ENCODE data around the gene SMIM38. TPM values are rescaled to one million over a fixed set of nuclear protein-coding genes. Genes with fewer than 3 reads are reported as not detected.
A peak's percentile ranks its signal among the peaks of the same experiment; 100 is the strongest.

SMIM38 gene
- total RNA-seq (2021): 0.09 and 0.13 TPM in 2 replicates
- long read RNA-seq: 0 reads

DNA sequence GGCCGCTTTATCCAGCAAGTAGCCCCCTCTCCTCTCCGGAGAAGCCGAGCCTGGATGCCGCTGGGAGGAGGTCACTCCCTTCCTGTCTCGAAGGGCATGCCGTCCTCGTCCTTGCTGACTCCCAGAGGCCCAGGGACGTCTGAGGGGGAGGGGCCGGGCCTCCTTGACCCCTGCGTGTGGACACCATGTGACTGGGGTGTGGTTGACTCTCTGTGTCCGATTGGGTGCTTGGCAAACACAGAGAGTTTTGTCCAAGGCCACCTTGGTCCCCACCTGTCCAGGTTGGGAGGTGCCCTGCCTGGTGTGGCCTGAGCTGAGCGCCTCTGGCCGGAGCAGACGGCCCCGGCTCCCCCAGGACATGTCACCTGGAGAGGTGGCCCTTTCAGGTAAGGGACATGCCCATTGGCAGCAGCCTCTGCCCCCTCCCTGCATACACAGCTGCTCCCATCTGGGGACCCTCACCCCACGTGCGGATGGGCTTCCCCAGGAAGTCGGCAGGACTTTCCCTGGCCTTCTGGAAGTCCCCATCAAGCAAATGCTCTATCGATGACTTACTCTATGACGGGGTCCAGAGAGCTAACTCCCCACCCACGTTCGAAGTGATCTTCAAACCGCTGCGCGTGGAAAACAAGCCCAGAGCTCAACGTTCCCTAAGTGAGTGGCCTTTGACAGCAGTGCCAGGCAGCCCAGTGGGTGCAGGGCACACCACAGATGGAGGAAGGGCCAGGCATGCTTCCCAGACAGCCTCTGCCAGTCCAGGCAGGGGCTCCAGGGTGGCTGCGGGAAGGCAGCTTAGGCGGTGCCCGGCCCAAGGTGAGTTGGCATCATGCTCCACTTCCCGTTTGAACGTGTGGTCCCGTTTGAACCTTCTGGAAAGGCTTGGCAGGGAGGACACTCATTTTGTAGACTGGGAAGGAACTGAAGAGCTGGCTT lies at the start of gene SMIM38:
Gene SMIM38 (plus strand): TSS at position 634 of the 933 bp plus-strand sequence. CDS start 1,912 bp downstream, outside the sequence.
- Mint-ChIP-seq H3K4me3 (no peak within 1 kb of the TSS), H3K27ac (peak within 1 kb of the TSS in 1 of 3 experiments; percentile 86; a peak in 2 of 7 replicates), H3K27me3 (ENCODE audit: low read depth) (peaks cover 9% of the 10 kb centered on the region), H3K36me3 (ENCODE audit: insufficient read depth in 1 of 3, low read depth in 3 of 3) (peaks cover 0 to 4% (median 0%) of the 10 kb centered on the region in 3 experiments; a peak in 2 of 7 replicates), H3K9me3 (peaks cover under 1% of the 10 kb centered on the region in 2 experiments; a peak in 3 of 5 replicates), H3K4me1 (peaks cover 26 to 33% of the 10 kb centered on the region in 2 experiments)
- TF ChIP-seq, protein P1, sequence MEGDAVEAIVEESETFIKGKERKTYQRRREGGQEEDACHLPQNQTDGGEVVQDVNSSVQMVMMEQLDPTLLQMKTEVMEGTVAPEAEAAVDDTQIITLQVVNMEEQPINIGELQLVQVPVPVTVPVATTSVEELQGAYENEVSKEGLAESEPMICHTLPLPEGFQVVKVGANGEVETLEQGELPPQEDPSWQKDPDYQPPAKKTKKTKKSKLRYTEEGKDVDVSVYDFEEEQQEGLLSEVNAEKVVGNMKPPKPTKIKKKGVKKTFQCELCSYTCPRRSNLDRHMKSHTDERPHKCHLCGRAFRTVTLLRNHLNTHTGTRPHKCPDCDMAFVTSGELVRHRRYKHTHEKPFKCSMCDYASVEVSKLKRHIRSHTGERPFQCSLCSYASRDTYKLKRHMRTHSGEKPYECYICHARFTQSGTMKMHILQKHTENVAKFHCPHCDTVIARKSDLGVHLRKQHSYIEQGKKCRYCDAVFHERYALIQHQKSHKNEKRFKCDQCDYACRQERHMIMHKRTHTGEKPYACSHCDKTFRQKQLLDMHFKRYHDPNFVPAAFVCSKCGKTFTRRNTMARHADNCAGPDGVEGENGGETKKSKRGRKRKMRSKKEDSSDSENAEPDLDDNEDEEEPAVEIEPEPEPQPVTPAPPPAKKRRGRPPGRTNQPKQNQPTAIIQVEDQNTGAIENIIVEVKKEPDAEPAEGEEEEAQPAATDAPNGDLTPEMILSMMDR (conservative IDR thresholded peaks at IDR 0.05): no peak
- Histone ChIP-seq H3K56ac (ENCODE audit: insufficient read length, low read depth, low read length) (no peak within 1 kb of the TSS), H4K20me1 (ENCODE audit: control insufficient read depth, insufficient read depth, insufficient read length) (no peaks in the 10 kb centered on the region), H3K18ac (ENCODE audit: insufficient read length, low read depth, low read length) (peak within 1 kb of the TSS; percentile 30), H3K79me1 (ENCODE audit: insufficient read depth, low read depth, low read length, poor library complexity, severe bottlenecking) (no peaks in the 10 kb centered on the region), H2BK20ac (ENCODE audit: low read depth, low read length, poor library complexity, severe bottlenecking) (no peak within 1 kb of the TSS), H3K27me3 (ENCODE audit: insufficient read depth, low read length) (no peaks in the 10 kb centered on the region), H3K4ac (ENCODE audit: low read depth, low read length) (no peak within 1 kb of the TSS), H3K27ac (ENCODE audit: insufficient read length, low read depth, low read length) (no peak within 1 kb of the TSS), H3K79me2 (ENCODE audit: insufficient read depth, low read length) (no peaks in the 10 kb centered on the region), H2BK12ac (ENCODE audit: insufficient read length, low read depth, low read length) (no peak within 1 kb of the TSS), H3K4me2 (ENCODE audit: insufficient read depth, insufficient read length, low read length) (no peak within 1 kb of the TSS), H2BK120ac (ENCODE audit: low read depth, low read length, poor library complexity, severe bottlenecking) (no peak within 1 kb of the TSS), H3K14ac (ENCODE audit: insufficient read depth, low read length) (peak within 1 kb of the TSS; percentile 67), H3K9ac (ENCODE audit: extremely low read depth, insufficient read length, low read length) (no peak within 1 kb of the TSS), H3K9me3 (ENCODE audit: control insufficient read depth, low read depth, low read length) (no peaks in the 10 kb centered on the region), H4K91ac (ENCODE audit: insufficient read length, low read depth, low read length) (no peak within 1 kb of the TSS), H3T11ph (ENCODE audit: low read length) (no peak within 1 kb of the TSS), H4K8ac (replicated peaks; ENCODE audit: insufficient read length, low read depth, low read length) (no peak within 1 kb of the TSS), H2BK15ac (ENCODE audit: low read depth, low read length) (no peak within 1 kb of the TSS), H2AFZ (ENCODE audit: low read length) (no peak within 1 kb of the TSS), H4K5ac (ENCODE audit: insufficient read length, low read depth, low read length) (no peak within 1 kb of the TSS), H2AK5ac (ENCODE audit: insufficient read length, low read length) (no peak within 1 kb of the TSS), H3K23ac (ENCODE audit: insufficient read length, low read depth, low read length) (no peak within 1 kb of the TSS), H3K23me2 (ENCODE audit: insufficient read length, low read depth, low read length, poor library complexity, severe bottlenecking) (no peaks in the 10 kb centered on the region), H2BK5ac (ENCODE audit: insufficient read length, low read length) (no peak within 1 kb of the TSS), H3K4me1 (ENCODE audit: insufficient read depth, low read length) (no peaks in the 10 kb centered on the region; the same call in 1 of the 2 replicates)
- no peak for DNase-seq
- WGBS (ENCODE audit: extremely low coverage, insufficient read length, low lambda C conversion rate): no CpG with 5 or more reads among the region's 32 CpGs

Measured in H9 (cell line).